CD4-positive, alpha-beta T cell treated with Interferon gamma for 1 hour (primary cell): ENCODE data around the gene ADAMTS15.

ENCODE experiments used
- DNase-seq: peaks from one replicate; pipeline ENCODE4 v3.0.0-alpha.2; 2020

ADAMTS15 gene

DNA sequence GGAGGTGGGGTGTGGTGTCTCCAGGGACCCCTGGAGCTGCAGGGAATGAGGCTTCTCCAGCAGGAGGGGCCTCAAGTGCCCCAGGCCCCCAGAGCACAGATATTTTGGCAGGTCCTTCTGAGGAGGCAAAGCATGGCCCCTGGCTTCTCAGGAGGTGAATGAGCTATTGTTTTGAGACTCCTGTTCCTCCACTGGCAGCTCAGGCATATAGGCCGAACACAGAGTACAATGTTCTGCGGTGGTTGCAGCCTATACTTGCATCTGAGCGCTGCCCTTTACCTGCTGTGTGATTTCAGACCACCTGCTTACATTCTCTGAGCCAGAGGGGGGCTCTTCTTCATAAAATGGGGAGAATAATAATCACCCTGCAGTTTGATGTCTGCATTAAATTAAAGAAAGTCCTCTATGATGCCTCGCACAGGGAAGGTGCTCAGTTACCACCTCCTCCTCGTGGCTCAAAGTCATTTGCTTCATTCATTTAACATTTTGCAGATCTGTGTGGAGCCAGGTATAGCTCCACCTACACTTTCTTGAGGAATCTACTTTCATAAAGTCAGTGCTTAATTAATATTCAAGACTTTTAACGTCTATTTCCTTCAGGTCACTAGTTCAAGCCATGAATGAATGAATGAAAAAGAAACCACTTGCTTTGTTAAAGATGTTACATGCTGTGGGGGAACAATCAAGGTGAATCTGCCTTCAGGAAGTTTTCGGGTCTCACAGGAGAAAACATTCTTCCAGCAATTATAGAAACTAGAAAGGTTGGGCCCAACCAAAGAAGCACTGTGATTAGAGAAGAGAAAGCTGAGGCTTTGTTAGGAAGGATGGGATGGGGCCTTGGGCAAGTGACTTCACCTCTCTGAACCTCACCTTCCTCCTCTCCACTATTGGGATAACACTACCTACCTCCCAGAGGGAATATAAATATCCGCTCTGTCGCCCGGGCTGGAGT is 68.4 kb downstream of the ADAMTS15 start:
- no peak for DNase-seq

DNA sequence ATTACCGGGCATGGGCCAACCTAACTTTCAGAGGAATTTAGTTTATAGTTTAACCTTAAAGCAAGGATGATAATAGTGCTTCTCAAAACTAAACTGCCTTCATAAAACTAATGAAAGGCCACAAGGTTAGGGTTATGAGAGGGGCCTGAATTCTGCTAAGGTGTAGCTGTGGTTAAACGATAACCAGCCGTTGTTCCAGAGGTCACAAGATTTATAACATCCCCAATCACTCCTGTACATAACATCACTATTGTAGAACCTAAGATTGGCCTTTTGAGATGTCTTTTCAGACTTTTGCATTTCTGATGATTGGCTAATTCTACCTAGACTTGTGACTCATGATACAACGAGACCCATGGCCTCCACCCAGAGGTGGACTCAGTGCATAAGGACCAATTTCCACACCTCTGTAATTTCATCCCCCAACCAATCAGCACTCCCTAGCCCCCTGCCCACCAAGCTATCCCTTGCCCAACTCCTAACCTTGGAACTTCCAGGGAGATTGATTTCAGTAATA is 69.8 kb downstream of the ADAMTS15 start:
- DNase-seq = no peak

DNA sequence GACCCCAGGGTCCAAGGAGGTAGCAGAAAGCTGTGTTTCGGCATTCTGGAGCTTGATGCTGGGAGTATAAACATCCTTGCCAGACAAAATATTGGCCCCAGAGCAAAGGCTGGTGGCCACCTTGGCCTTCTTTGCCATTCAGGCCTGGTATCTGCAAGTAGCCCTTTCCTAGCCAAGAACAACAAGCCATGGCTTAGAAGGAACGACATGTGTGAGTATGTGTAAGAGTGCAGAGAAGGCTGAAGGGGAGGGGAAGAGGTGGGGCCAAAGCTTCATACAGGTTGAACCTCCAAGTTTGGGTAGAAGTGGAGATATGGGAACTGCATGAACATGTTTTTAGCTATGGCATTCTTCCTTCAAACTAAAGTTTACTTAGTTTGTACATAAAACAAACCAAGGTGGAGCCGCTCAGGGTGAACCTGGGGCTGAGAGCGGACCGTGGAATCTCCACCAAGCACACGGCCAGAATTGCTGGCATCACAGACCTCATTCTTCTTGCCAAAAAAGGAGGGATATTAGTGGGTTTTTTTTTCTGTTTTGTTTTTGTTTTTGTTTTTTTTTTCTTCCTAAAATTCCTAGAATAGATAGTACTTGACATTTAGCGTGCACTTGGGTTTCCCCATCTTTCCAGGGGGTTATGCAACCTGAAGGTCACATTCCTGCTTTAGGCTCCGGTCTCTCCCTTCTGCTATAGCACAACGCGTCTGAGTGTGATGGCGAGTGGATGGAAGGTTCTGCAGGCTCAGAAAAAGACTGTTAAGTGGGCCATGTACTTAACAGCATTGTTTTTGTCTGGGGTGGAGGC is 70.9 kb downstream of the ADAMTS15 start:
- no peak for DNase-seq

DNA sequence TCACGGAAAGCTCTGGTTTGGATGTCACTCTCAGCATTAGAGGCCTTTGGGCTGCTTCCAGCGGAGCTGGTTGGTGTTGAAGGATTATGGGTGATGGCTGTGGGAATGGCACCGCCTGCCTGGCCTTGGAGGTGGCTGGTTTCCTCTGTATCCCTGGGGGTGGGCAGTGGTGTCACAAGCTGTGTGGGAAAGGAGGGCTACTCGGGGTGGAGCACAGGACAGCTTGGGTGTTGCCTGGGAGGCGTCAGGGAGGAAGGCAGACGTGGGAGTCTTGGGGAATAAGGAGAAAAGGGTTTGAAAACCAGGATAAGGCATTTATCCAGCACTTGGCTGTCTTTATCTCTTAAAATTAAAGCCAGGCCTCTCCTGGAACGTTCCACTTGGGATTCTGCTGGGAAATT is 71.8 kb downstream of the ADAMTS15 start:
- DNase-seq = no peak

DNA sequence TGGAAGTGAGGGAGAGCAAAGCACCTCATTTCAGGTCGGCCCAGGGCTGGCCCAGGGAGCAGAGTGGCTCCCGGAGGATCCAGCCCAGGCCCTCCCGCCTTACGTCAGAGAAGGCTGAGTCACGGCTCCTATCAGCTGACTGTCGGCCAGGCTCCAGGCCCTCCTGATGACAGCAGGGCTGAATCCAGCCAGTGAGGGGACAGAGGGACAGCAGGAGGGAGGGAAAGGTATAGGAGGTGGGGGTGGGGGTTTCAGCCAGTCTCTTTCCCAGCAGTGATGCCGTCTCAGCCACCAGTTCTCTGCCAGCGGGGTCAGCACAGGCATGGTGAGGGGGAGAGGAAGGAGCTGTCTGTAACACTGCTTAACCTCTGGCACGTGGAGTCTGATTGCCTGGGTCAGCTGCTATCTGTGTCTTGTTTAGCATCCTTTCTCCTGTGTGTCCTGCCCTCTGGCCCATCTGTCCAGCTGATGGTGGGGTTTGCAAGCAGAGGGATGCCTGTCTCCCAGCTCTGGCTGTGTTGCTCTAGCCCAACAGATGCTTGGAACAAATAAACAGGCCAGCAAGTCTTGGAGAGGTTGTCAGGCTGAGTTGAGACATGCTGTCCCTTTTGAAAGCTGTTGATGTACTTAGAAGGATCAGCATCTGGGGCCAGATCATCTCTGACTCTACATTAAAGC is 74.0 kb downstream of the ADAMTS15 start:
- no peak for DNase-seq

DNA sequence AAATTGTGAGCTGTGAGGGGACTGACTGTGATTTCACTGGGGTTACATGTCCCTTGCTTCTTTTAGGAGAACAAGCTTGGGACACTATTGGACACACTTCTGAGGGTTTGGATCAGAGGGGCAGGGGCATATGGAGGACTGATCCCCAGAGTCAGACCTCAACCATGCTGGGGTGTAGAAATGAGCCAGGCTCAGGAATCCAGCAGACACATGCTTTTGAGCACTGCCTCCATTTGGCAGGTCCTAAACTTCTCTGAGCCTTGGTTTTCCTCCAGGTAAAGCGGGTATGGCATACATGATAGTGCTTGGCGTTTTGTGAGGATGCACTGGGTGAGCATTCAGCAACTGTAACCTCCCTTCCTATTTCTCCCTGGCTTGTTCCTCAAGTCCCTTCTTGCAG is 74.7 kb downstream of the ADAMTS15 start:
- no peak for DNase-seq

DNA sequence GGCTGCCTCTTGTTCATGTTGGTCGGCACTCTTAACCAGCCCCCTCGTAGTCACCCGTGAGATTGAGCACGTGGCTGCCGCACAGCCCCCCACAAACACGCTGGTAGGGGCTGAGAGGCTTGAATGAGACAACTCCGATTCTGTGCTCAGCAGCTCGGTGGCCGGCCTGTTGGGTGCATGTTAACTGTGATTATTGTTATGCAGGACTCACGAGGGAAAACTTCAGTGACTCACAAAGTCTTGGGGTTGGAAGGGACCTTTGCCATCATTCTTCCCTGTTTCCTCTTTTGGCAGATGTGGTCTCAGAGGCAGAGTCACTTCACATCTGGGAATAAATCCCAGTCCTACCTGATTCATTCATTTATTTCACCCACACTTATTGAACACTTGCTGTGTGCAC is 75.2 kb downstream of the ADAMTS15 start:
- DNase-seq = no peak

DNA sequence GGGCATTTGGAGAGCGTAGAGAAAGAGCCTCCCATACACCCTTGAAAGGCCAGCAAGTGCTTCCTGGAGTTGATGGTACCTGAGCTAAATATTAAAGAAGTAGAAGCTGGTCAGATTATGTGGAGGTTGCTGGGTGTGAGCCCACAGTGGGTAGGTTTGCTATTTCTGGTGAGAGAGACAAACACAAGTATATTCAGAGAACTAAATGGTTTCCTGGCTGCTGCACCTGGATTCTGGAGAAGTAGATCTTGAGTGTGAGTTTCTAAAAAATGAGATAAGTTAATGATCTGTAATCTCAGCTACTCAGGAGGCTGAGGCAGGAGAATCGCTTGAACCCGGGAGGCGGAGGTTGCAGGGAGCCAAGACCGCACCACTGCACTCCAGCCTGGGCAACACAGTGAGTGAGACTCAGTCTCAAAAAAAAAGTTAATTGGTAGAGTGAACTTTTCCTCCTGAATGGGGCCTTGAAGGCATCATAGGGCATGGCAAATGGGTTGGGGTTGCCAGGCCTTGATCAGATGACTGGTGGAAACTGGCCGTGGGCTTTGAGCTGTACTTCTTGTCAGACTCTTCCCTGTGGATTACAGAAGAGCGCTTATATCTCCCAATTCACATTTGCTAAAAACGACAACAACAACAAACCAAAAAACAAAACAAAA is 75.8 kb downstream of the ADAMTS15 start:
- DNase-seq = no peak

DNA sequence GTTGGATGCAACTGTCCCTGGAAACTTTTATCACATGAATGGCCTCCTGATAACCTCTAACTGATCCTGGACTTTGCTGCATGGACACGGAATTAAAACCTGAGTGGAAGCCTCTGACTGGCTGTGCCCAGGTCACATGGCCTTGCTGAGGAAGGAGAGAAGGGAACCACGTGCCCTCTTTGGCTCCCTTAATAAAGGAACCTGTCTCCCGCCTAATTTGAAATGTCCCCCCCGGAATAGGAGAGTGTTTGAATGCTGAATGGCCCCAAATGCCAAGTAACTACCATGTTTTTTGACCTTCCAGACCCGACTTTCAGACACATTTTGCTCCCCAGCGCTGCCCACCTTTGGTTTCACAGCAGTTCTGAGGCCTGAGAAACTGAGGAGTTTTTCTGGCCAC is 76.9 kb downstream of the ADAMTS15 start:
- no peak for DNase-seq
